ENCODE measurements around the gene MROH9.

DNA sequence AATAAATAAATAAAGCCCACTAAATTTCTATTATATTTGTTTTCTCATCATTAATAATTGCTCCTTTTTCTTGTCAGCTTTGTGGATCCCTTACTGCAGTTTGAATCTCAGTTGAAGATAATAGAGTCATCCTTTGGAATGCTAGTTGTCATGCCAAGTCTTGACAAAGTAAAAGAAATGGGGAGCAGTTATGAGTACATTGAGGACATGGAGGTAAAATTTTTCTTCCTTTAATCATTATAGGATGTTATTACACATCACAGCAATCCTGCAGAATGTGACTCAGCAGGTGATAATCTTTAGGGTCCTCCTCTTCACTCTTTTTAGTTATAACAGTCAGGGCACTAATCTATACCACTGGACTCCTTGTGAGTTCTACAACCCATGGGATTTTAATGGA is 24.1 kb downstream of the MROH9 start:
- TF ChIP-seq, protein P1, sequence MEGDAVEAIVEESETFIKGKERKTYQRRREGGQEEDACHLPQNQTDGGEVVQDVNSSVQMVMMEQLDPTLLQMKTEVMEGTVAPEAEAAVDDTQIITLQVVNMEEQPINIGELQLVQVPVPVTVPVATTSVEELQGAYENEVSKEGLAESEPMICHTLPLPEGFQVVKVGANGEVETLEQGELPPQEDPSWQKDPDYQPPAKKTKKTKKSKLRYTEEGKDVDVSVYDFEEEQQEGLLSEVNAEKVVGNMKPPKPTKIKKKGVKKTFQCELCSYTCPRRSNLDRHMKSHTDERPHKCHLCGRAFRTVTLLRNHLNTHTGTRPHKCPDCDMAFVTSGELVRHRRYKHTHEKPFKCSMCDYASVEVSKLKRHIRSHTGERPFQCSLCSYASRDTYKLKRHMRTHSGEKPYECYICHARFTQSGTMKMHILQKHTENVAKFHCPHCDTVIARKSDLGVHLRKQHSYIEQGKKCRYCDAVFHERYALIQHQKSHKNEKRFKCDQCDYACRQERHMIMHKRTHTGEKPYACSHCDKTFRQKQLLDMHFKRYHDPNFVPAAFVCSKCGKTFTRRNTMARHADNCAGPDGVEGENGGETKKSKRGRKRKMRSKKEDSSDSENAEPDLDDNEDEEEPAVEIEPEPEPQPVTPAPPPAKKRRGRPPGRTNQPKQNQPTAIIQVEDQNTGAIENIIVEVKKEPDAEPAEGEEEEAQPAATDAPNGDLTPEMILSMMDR (IDR thresholded peaks at IDR 0.05; ENCODE audit: poor library complexity, severe bottlenecking), result no peak
- TF ChIP-seq SMC3 (conservative IDR thresholded peaks at IDR 0.05; ENCODE audit: poor library complexity) (no peak), POLR2AphosphoS5 (IDR thresholded peaks at IDR 0.05) (no peak), TAF1 (IDR thresholded peaks at IDR 0.05; ENCODE audit: low read depth) (no peak), MXI1 (conservative IDR thresholded peaks at IDR 0.05; ENCODE audit: poor library complexity, severe bottlenecking) (no peak)

All from neural cell (in vitro differentiated cells).